ENCODE measurements around the gene CATSPERZ. TPM values are rescaled to one million over a fixed set of nuclear protein-coding genes. Genes with fewer than 3 reads are reported as not detected.
"Not testable (repeated sequence)": the region's sequence is repeated elsewhere in the genome, so short reads cannot be mapped to it uniquely, and the experiment has no call there.

The CATSPERZ gene
- total RNA-seq, 1 donor from 2014 or later: not detected

DNA sequence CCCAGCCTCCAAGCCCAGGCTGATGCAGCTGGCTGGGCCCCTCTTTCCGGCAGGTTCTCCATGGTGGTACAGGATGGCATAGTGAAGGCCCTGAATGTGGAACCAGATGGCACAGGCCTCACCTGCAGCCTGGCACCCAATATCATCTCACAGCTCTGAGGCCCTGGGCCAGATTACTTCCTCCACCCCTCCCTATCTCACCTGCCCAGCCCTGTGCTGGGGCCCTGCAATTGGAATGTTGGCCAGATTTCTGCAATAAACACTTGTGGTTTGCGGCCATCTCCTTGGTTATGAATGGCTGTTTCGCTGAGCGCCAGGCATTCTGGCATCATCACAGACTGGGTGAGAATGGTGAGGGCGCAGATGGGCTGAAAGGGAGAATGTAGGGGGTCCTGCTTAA is 21.4 kb downstream of the CATSPERZ start:
- intact Hi-C loops (cut with DNase I): no loop called here
- H3K27ac ChIP-seq: peak overlapping the region; percentile 65
- no peak overlapping the region for H3K4me3 ChIP-seq
- ATAC-seq: peak; percentile 47
- peaks cover 14% of the 10 kb centered on the region for H3K4me1 ChIP-seq
- TF ChIP-seq, protein P1, sequence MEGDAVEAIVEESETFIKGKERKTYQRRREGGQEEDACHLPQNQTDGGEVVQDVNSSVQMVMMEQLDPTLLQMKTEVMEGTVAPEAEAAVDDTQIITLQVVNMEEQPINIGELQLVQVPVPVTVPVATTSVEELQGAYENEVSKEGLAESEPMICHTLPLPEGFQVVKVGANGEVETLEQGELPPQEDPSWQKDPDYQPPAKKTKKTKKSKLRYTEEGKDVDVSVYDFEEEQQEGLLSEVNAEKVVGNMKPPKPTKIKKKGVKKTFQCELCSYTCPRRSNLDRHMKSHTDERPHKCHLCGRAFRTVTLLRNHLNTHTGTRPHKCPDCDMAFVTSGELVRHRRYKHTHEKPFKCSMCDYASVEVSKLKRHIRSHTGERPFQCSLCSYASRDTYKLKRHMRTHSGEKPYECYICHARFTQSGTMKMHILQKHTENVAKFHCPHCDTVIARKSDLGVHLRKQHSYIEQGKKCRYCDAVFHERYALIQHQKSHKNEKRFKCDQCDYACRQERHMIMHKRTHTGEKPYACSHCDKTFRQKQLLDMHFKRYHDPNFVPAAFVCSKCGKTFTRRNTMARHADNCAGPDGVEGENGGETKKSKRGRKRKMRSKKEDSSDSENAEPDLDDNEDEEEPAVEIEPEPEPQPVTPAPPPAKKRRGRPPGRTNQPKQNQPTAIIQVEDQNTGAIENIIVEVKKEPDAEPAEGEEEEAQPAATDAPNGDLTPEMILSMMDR (IDR thresholded peaks at IDR 0.05): no peak
- no peaks in the 10 kb centered on the region for H3K27me3 ChIP-seq
- H3K9me3 ChIP-seq: no peaks in the 10 kb centered on the region
- peaks cover 7% of the 10 kb centered on the region for H3K36me3 ChIP-seq
- DNase-seq: peak; percentile 83

DNA sequence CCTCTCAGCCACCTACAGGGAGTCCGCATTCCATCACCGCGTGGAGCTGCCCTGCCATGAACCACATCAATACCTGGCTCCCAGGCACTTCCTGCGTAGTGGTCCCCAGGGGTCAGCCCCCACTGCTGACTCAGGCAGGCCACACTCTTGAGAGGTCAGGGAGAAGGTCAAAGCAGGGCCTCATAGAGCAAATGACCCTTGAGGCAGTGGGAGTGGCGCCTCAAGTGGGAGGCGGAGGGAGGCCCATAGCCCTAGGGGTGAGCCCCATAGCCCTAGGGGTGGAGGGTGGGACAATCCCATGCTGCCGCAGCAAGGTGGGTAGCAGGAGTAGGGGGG is 22.7 kb downstream of the CATSPERZ start:
- H3K4me3 ChIP-seq: no peak overlapping the region
- no peak overlapping the region for H3K27ac ChIP-seq

DNA sequence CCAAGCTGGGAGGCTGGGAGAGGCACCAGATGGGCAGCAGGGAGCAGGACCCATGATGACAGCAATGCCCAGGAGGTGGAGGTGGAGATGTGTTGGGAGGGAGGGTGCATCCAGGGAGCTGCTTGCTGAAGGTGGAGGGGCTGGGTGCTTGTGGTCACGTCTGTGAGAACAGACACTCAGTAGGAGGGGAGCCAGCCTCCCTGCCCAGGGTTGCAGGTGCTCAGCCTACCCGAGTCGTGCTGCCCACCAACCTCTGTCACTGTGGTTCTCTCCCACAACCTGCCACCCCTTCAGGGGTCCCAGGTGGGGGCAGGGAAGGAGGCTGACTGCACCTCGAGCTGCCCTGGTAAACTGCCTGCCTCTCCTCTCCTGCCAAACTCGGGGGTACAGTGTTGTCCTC is 23.2 kb downstream of the CATSPERZ start:
- intact Hi-C loops (cut with DNase I): no loop called here
- peaks cover 12% of the 10 kb centered on the region for H3K4me1 ChIP-seq
- no peaks in the 10 kb centered on the region for H3K27me3 ChIP-seq
- DNase-seq: peak; percentile 41
- no peak for ATAC-seq
- peaks cover 7% of the 10 kb centered on the region for H3K36me3 ChIP-seq
- no peak overlapping the region for H3K4me3 ChIP-seq
- TF ChIP-seq, protein P1 (IDR thresholded peaks at IDR 0.05): no peak
- H3K27ac ChIP-seq: no peak overlapping the region
- H3K9me3 ChIP-seq: no peaks in the 10 kb centered on the region

More for the DNA sequence above, 22.7 kb downstream of the CATSPERZ start:
- Histone ChIP-seq H3K9me3 (no peaks in the 10 kb centered on the region), H3K4me1 (peaks cover 12% of the 10 kb centered on the region), H3K27me3 (no peaks in the 10 kb centered on the region), H3K36me3 (peaks cover 7% of the 10 kb centered on the region)
- no peak for ATAC-seq
- intact Hi-C loops (cut with DNase I): no loop called here
- TF ChIP-seq, protein P1 (IDR thresholded peaks at IDR 0.05): no peak
- no peak for DNase-seq

DNA sequence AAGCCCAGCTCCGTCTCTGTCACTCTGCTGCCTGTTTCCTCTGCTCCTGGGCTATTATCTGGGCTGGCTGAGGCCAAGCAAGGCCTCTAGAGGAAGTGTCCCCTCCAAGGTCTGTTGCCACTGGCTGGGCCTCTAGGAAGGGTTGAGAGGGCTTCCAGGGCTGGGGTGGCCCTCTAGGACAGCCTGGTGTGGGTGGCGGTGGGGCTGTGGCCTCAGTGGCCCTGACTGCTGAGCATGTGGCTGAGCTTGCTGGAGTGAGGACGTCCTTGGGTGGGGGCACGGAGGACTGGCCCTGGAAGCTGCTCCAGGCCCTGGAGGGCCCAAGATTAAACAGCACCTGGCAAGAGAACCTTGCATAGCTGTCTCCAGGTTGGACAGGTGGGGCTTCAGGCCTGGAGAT is 23.8 kb downstream of the CATSPERZ start:
- DNase-seq: peak; percentile 46
- H3K4me3 ChIP-seq; H3K36me3 ChIP-seq; ATAC-seq; H3K27ac ChIP-seq; H3K27me3 ChIP-seq; intact Hi-C loops (cut with DNase I); H3K4me1 ChIP-seq; H3K9me3 ChIP-seq: not testable (repeated sequence)

DNA sequence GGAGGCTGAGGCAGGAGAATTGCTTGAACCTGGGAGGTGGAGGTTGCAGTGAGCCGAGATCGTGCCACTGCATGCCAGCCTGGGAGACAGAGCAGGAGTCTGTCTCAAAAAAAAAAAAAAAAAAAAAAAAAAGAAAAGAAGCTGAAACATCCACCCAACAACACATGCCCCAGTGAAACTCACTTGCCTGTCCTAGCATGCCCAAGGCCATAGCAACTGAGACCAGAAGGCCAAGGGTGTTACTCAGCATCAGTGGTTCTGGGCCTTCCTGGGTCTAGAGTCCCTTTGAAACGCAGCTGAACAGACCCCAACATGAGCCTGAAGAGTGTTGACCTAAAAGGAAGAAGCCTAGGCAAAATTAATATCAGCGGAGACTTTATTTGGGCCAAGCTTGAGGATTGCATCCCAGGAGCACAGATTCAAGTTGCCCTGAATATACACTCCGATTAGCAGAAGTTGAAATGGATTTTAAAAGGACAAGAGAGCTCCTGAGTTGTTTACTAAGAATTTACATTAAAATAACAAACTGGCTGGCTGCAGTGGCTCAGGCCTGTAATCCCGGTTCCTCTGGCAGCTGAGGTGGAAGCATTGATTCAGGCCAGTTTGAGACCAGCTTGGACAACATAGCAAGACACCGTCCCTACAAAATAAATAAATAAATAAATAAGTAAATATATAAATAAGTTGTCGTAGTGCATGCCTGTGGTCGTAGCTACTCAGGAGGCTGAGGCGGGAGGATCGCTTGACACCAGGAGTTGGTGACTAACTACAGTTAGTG is 24.7 kb downstream of the CATSPERZ start:
- Histone ChIP-seq H3K4me3 (no peak overlapping the region), H3K27ac (no peak overlapping the region), H3K4me1 (peaks cover 3% of the 10 kb centered on the region), H3K27me3 (no peaks in the 10 kb centered on the region), H3K36me3 (peaks cover 7% of the 10 kb centered on the region), H3K9me3 (no peaks in the 10 kb centered on the region)
- no peak for DNase-seq
- intact Hi-C loops (cut with DNase I): no loop called here
- ATAC-seq: no peak
- TF ChIP-seq, protein P1 (IDR thresholded peaks at IDR 0.05): no peak

DNA sequence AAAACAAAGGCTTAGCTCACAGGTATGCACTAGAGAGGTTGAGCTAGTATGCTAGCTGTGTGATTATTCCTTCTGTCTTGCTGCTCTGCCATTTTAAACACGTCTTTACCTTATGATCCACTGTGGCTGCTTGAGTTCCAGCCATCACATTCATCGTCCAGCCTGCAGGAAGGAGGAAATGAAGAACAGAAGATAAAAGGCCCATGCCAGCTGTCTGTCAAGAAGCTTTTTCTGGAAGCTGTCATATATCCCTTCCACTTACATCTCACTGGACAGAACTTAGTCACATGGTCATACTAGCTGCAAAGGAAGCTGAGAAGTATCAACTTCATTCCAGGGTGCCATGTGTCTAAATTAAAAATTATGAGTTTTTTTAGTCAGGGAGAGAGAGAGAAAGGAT is 27.2 kb downstream of the CATSPERZ start:
- ATAC-seq (no peak), DNase-seq (no peak)
- H3K4me1 ChIP-seq: peaks cover 13% of the 10 kb centered on the region
- H3K4me3 ChIP-seq: no peak overlapping the region
- H3K27ac ChIP-seq: no peak overlapping the region
- intact Hi-C loops (cut with DNase I): no loop called here
- peaks cover 3% of the 10 kb centered on the region for H3K36me3 ChIP-seq
- H3K27me3 ChIP-seq: no peaks in the 10 kb centered on the region
- no peaks in the 10 kb centered on the region for H3K9me3 ChIP-seq
- TF ChIP-seq, protein P1 (IDR thresholded peaks at IDR 0.05): no peak
